ACHN (cell line): Measurements from ENCODE around the gene NLGN4Y.

Experiments used
- DNase-seq: peaks from one replicate; pipeline ENCODE4 v3.0.0-alpha.2; 2015
- in situ Hi-C: cut with HindIII; loops from 2 replicates; pipeline ENCODE4 v1.10.0; 2017; ENCODE audit warnings: low sequenced_read_pairs, low pct_ligation_motif_present, low pct_unique_long_range_greater_than_20kb

NLGN4Y gene

DNA sequence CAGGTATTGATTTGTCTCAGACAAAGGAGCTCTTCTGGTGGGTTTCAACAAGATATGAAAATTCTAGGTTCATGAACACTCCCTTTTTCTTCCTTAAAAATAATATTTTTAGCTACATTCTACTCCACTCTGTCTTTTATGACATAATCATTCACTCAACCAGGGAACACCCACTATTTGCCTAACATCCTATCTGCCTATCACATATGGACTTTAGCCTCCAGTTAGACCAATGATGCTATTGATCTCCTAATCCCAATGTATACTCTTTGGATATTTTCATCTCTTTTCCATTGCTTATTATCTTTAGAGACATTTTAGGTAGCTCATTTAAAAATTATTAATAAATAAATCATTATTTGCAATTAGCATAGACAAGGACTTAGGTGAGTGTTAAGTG, 110.6 kb downstream of the NLGN4Y start:
- in situ Hi-C loops, result no loop called here
- DNase-seq, result no peak

DNA sequence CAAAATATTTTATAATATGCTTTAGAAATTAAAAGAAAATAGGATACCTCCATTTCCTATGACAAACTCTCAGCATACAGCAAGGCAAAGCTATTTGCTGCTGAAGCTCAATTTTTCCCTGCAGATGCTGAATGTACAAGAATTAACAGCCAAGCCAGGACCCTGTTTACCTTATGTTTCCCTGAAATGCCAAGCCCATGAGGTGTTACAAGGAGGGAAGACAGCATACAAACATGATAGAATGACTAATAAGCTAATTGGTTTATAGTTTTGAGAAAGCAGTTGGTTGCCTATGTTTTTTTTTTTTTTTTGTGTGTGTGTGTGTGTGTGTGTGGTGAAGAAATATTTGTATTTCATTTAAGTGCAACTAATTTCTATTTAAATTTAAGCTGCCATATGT, 113.2 kb downstream of the NLGN4Y start:
- in situ Hi-C loops, result no loop called here
- no peak for DNase-seq

- no peak for DNase-seq
- in situ Hi-C loops, result no loop called here
Measured at GRCh38 chrY:14641853-14642252, 117.5 kb downstream of the NLGN4Y start.

GRCh38 chrY:14644157-14644952, 120.0 kb downstream of the NLGN4Y start:
- in situ Hi-C loops, result no loop called here

DNA sequence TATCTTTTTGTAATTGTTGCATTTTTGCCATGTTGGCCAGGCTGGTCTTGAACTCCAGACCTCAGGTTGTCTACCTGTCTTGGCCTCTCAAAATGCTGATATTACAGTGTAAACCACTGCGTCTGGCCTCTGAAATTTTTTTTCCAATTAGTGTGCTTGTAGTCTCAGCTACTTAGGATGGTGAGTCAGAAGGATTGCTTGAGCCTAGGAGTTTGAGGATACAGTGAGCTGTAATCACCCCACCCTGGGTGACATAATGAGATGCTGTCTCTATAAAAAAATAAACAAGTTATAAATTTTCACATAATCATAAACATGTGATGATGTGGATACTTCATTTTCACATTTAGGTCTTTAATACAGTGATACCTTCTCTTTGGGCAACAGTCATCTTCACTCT, 154.9 kb downstream of the NLGN4Y start:
- DNase-seq, result no peak
- in situ Hi-C loops, result no loop called here

More at GRCh38 chrY:14644157-14644952, 120.0 kb downstream of the NLGN4Y start:
- DNase-seq, result no peak

- no peak for DNase-seq
- in situ Hi-C loops, result no loop called here
Measured at GRCh38 chrY:14694543-14694942, 170.2 kb downstream of the NLGN4Y start.

GRCh38 chrY:14708158-14708557, 183.8 kb downstream of the NLGN4Y start:
- DNase-seq, result no peak
- in situ Hi-C loops, result no loop called here

- DNase-seq, result no peak
- in situ Hi-C loops, result no loop called here
Measured at GRCh38 chrY:14741596-14741995, 217.3 kb downstream of the NLGN4Y start.

- in situ Hi-C loops, result no loop called here
- no peak for DNase-seq
Measured at GRCh38 chrY:14748329-14748728, 224.0 kb downstream of the NLGN4Y start.

DNA sequence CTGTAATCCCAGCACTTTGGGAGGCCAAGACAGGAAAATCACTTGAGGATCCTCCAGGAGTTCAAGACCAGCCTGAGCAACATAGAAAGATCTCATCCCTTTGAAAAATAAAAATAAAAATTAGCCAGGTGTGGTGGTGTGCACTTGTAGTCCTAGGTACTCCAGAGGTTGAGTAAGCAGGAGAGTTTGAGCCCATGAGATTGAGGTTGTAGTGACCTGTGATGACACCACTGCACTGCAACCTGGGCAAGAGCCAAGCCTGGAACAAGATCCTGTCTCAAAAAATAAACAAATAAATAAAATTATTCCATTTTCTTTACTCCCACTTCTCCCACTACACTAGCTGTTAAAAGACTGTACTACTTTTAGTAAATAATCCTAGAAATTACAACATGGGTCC, 231.2 kb downstream of the NLGN4Y start:
- in situ Hi-C loops, result no loop called here
- DNase-seq, result no peak

- in situ Hi-C loops, result no loop called here
- DNase-seq, result no peak
Measured at GRCh38 chrY:14762903-14763302, 238.6 kb downstream of the NLGN4Y start.

DNA sequence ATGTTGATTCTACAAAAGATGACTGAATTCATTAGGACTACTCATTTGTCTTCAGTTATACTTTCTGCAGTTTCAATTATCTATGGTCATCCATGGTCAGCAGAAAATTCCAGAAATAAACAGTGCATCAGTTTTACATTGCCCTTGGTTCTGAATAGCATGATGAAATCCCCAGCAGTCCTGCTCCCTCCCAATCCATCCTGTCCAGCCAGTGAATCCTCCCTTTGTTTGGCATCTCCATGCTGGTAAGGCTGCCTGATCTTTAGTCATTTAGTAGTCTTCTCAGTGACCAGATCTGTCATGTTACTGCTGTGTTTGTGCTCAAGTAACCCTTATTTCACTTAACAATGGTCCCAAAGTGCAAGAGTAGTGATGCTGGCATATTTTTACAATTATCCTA, 239.3 kb downstream of the NLGN4Y start:
- in situ Hi-C loops, result no loop called here
- DNase-seq, result no peak

- DNase-seq, result no peak
- in situ Hi-C loops, result no loop called here
Measured at GRCh38 chrY:14778208-14778607, 253.9 kb downstream of the NLGN4Y start.

GRCh38 chrY:14793104-14793503, 268.8 kb downstream of the NLGN4Y start:
- in situ Hi-C loops, result no loop called here

GRCh38 chrY:14793674-14794073, 269.3 kb downstream of the NLGN4Y start:
- DNase-seq, result no peak
- in situ Hi-C loops, result no loop called here

More at GRCh38 chrY:14793104-14793503, 268.8 kb downstream of the NLGN4Y start:
- no peak for DNase-seq

GRCh38 chrY:14798010-14798409, 273.7 kb downstream of the NLGN4Y start:
- DNase-seq, result no peak
- in situ Hi-C loops, result no loop called here

DNA sequence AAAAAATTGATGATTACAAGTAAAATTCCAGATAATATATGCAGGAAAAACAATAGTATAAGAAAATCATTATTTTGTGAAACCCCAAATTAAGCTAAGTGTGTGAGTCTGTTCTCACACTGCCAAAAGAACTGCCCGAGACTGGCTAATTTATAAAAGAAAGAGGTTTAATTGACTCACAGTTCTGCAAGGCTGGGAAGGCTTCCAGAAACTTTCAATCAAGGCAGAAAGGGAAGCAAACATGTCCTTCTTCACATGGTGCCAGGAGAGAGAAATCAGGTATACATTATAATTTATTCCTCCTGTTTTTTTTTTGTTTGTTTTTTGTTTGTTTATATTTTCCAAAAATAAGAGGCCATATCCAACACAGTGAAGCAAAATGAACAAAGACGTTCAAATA, 276.8 kb downstream of the NLGN4Y start:
- in situ Hi-C loops, result no loop called here
- no peak for DNase-seq

DNA sequence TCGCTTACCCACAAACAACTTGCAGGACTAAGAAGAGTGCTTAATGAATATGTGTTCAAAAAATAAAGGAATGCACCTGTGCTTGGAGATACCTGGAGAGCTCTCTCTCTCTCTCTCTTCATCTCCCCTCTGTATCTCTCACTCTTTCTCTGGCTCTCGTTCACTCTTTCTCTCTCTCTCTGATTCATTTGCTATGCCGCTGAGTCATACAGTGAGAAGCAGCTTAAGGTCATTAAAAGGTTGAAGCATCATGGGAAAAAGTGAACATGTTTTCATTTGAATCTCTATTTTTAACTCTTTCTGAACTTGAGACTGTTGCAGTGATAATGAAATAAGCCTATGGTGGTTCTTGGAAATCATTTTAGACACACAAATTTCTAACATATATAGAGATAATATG, 277.8 kb downstream of the NLGN4Y start:
- DNase-seq, result no peak
- in situ Hi-C loops, result no loop called here

GRCh38 chrY:14804041-14804440, 279.7 kb downstream of the NLGN4Y start:
- in situ Hi-C loops, result no loop called here
- DNase-seq, result no peak

DNA sequence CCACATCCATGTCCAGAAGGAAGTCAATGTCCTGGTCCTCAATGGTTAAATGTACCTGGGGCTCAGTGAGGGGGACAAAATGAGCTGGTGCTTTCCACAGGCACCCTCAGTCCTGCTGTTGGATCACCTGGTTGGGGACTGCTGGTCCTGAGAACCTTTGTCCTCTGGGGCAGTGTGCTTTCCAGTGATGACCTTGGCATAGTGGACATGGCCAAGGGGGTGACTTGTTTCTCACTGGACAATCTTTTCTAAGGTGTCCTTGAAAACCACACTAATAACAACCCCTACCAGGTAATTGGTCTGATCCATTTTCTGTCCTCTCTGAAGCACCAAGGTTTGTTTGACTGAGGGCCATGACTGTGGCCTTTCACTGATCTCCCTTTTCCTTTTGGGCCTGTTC, 294.1 kb downstream of the NLGN4Y start:
- in situ Hi-C loops, result no loop called here

DNA sequence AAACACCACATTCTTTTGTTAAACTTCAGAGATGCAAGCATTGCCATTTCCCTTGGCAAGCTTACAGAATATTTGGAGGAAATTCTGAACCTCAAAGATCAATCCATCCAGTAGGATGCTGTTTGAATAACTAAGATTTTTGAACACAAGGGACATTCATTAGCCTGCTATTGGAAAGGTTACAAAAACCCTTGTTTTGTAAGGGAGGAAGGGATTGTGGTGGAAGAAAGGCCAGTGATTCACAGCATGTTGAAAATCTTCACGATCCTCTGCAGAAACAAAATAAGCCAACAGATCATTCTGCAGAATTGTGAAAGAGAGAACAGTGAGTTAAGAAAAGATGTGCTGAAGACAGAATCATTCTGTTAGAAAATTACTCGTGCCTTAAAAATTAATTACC, 297.9 kb downstream of the NLGN4Y start:
- in situ Hi-C loops, result no loop called here

More for the DNA sequence above, 294.1 kb downstream of the NLGN4Y start:
- DNase-seq, result no peak

More for the DNA sequence above, 297.9 kb downstream of the NLGN4Y start:
- no peak for DNase-seq
